Endothelial cell of umbilical vein (primary cell): ENCODE measurements around the gene HDAC5.

Source experiments
- CTCF ChIP-seq, 2 donors: IDR thresholded peaks; 1 replicate in 1 of 2; 2 replicates in 1 of 2; pipeline ENCODE4 v1.5.1; 2011; ENCODE audit warnings: low read length in 2 of 2, mild to moderate bottlenecking in 2 of 2, moderate library complexity in 2 of 2, control low read depth in 1 of 2, inconsistent platforms in 1 of 2, low read depth in 1 of 2; ENCODE audit not compliant: insufficient read depth in 1 of 2; ENCODE audit errors: extremely low read depth in 1 of 2
- POLR2A ChIP-seq: IDR thresholded peaks from 2 replicates; pipeline ENCODE4 v1.6.1; 2012; ENCODE audit warnings: low read depth, mild to moderate bottlenecking, control low read depth, low read length

- TF ChIP-seq POLR2A (no peak), CTCF (IDR thresholded peaks at IDR 0.05; ENCODE audit: extremely low read depth in 1 of 2, insufficient read depth in 1 of 2, low read depth in 1 of 2, low read length in 2 of 2) (no peak)
Observed at GRCh38 chr17:44170135-44170498, 46.7 kb upstream of the HDAC5 start.
